OCI-LY7 (cell line): ENCODE data around the gene SLC49A4.

Experiments used
- EZH2phosphoT487 ChIP-seq: fragments of 200-600 bp; sonication (generic); IDR thresholded peaks from 2 replicates; pipeline ENCODE4 v1.6.1; 2018; ENCODE audit warnings: low read depth, borderline replicate concordance, mild to moderate bottlenecking, mixed run types, antibody characterized with exemption, low read length, moderate library complexity, mixed read lengths
- TF ChIP-seq, protein P1 (sequence below): fragments of 200-600 bp; sonication (generic); conservative IDR thresholded peaks from 2 replicates; pipeline ENCODE4 v1.5.1; 2014; ENCODE audit warnings: mild to moderate bottlenecking, antibody characterized with exemption, low read length, moderate library complexity, mixed read lengths

DNA sequence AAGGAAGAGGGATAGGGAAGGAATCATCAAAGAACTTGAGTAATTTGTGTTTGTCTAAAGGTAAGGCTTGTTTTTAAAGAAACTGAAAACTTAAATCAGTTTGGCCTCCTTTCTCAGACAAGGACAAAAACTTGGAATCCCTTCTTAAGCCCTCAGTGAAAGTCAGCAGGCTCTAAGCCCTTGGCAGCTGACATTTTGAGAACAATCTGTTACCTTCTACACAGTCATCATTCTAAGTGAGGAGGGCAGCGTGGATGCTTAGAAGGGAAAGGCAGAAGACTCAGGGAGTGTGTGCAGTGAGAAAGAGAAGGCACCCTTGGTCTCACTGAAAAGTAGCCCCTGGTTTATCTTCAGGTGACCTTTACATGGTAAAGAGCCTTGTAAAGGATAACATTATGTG lies 12.1 kb upstream of the SLC49A4 start:
- TF ChIP-seq, protein P1, sequence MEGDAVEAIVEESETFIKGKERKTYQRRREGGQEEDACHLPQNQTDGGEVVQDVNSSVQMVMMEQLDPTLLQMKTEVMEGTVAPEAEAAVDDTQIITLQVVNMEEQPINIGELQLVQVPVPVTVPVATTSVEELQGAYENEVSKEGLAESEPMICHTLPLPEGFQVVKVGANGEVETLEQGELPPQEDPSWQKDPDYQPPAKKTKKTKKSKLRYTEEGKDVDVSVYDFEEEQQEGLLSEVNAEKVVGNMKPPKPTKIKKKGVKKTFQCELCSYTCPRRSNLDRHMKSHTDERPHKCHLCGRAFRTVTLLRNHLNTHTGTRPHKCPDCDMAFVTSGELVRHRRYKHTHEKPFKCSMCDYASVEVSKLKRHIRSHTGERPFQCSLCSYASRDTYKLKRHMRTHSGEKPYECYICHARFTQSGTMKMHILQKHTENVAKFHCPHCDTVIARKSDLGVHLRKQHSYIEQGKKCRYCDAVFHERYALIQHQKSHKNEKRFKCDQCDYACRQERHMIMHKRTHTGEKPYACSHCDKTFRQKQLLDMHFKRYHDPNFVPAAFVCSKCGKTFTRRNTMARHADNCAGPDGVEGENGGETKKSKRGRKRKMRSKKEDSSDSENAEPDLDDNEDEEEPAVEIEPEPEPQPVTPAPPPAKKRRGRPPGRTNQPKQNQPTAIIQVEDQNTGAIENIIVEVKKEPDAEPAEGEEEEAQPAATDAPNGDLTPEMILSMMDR: no peak
- no peak for TF ChIP-seq EZH2phosphoT487
